ENCODE measurements around the gene GALNT16. TPM values are rescaled to one million over a fixed set of nuclear protein-coding genes. Genes with fewer than 3 reads are reported as not detected.

The GALNT16 gene
- total RNA-seq, 4 donors from 2014 or later, result 2.5 to 11.3 (median 2.8) TPM

DNA sequence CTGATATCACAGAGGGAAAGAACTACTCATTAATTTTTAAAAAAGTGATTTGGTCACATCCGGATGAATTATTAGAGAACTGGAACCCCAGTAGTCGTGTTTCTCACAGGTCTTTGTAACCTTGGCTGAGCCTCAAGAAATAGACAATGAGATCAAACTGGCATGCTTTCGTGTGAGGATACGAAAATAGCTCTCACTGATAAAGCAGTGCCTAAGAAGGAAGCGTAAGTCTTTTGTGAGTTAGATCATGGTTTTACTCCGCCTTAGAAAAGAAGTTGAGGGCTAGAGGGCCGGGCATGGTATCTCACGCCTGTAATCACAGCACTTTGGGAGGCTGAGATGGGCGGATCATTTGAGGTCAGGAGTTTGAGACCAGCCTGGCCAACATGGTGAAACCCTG is 33.8 kb upstream of the GALNT16 start:
- H3K27me3 ChIP-seq, result no peaks in the 10 kb centered on the region
- WGBS, 2 donors (ENCODE audit: low coverage in 1 of 2), result 73 to 80% methylated on average over 9 of the region's 9 CpGs
- intact Hi-C loops (cut with DNase I; ENCODE audit: low total_unique reads) (no loop called here), in situ Hi-C loops (cut with MboI; ENCODE audit: low pct_ligation_motif_present in 1 of 4, low pct_unique_long_range_greater_than_20kb in 1 of 4, low sequenced_read_pairs in 3 of 4) (loop anchor here in 2 of 4 donors (25.0 kb wide), 1 partner anchor 236 kb away; no protein-coding TSS in a partner anchor)
- TF ChIP-seq, protein P1, sequence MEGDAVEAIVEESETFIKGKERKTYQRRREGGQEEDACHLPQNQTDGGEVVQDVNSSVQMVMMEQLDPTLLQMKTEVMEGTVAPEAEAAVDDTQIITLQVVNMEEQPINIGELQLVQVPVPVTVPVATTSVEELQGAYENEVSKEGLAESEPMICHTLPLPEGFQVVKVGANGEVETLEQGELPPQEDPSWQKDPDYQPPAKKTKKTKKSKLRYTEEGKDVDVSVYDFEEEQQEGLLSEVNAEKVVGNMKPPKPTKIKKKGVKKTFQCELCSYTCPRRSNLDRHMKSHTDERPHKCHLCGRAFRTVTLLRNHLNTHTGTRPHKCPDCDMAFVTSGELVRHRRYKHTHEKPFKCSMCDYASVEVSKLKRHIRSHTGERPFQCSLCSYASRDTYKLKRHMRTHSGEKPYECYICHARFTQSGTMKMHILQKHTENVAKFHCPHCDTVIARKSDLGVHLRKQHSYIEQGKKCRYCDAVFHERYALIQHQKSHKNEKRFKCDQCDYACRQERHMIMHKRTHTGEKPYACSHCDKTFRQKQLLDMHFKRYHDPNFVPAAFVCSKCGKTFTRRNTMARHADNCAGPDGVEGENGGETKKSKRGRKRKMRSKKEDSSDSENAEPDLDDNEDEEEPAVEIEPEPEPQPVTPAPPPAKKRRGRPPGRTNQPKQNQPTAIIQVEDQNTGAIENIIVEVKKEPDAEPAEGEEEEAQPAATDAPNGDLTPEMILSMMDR (IDR thresholded peaks at IDR 0.05), result no peak
- TF ChIP-seq POLR2A (IDR thresholded peaks at IDR 0.05) (no peak), EP300 (IDR thresholded peaks at IDR 0.05; ENCODE audit: low read depth) (no peak), POLR2AphosphoS5 (IDR thresholded peaks at IDR 0.05) (no peak)
- no peak for DNase-seq
- H3K36me3 ChIP-seq, result peaks cover 0 to 17% (median 0%) of the 10 kb centered on the region in 4 donors
- H3K4me3 ChIP-seq, result no peak overlapping the region
- no peak overlapping the region for H3K27ac ChIP-seq
- H3K4me1 ChIP-seq, result no peaks in the 10 kb centered on the region
- H3K9me3 ChIP-seq, result no peaks in the 10 kb centered on the region

DNA sequence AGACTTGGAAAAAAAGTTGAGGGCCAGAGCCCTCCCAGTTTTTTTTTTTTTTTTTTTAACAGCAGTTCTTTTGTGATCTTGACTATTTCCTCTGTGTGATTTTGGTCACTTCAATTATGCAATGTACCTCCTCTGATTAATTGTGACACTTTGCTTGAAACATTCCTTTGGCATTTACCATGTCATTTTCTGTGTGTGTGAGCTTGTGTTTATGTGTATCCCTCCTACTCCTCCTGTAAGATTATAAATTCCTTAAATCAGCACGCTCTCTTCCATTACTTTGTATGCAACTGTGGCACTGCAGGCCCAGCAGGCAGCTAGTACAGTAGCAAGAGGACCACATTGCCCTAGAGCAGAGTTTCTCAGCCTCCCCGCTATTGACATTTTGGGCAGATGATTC is 33.2 kb upstream of the GALNT16 start:
- H3K4me3 ChIP-seq, result no peak overlapping the region
- TF ChIP-seq, protein P1 (IDR thresholded peaks at IDR 0.05), result no peak
- TF ChIP-seq POLR2A (IDR thresholded peaks at IDR 0.05), result no peak
- no peak for TF ChIP-seq EP300 (IDR thresholded peaks at IDR 0.05; ENCODE audit: low read depth)
- no peak for TF ChIP-seq POLR2AphosphoS5 (IDR thresholded peaks at IDR 0.05)
- intact Hi-C loops (cut with DNase I; ENCODE audit: low total_unique reads), result no loop called here
- no peak overlapping the region for H3K27ac ChIP-seq
- H3K4me1 ChIP-seq, result no peaks in the 10 kb centered on the region
- in situ Hi-C loops (cut with MboI; ENCODE audit: low pct_ligation_motif_present in 1 of 4, low pct_unique_long_range_greater_than_20kb in 1 of 4, low sequenced_read_pairs in 3 of 4), result loop anchor here in 2 of 4 donors (25.0 kb wide), 1 partner anchor 236 kb away; no protein-coding TSS in a partner anchor
- no peak for DNase-seq
- 97% methylated on average over 2 of the region's 2 CpGs; no CpG with 5 or more reads in 1 of the 2 donors for WGBS, 2 donors (ENCODE audit: low coverage in 1 of 2)
- H3K9me3 ChIP-seq, result no peaks in the 10 kb centered on the region
- H3K36me3 ChIP-seq, result peaks cover 0 to 21% (median 0%) of the 10 kb centered on the region in 4 donors
- no peaks in the 10 kb centered on the region for H3K27me3 ChIP-seq

DNA sequence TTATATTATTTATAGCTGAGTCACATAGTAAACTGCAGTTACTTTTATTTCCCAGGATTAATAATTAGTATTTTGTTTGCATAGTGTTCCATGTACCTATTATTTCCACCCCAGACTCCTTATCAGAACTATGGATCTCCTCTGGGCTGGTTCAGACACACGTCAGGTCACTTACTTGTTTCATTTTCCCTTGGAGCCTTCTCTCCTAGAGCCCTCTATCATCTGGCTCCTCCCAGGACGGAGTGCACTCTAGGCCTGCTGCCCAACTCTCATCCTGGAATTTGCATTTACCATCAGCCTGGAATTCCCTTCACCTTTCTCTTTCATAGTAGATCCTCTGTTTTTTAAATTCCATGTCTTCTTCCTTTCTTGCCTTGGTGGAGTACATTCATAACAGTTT is 28.5 kb upstream of the GALNT16 start:
- Histone ChIP-seq H3K9me3 (no peaks in the 10 kb centered on the region), H3K4me1 (no peaks in the 10 kb centered on the region), H3K27me3 (no peaks in the 10 kb centered on the region), H3K36me3 (peaks cover 0 to 54% (median 8%) of the 10 kb centered on the region in 4 donors), H3K27ac (no peak overlapping the region), H3K4me3 (no peak overlapping the region)
- no peak for DNase-seq
- TF ChIP-seq POLR2A (IDR thresholded peaks at IDR 0.05) (no peak), POLR2AphosphoS5 (IDR thresholded peaks at IDR 0.05) (no peak), EP300 (IDR thresholded peaks at IDR 0.05; ENCODE audit: low read depth) (no peak)
- TF ChIP-seq, protein P1 (IDR thresholded peaks at IDR 0.05), result no peak
- in situ Hi-C loops (cut with MboI; ENCODE audit: low pct_ligation_motif_present in 1 of 4, low pct_unique_long_range_greater_than_20kb in 1 of 4, low sequenced_read_pairs in 3 of 4) (loop anchor here in 3 of 4 donors (10.0 to 25.0 kb wide), 2 partner anchors 223 to 231 kb away; no protein-coding TSS in a partner anchor), intact Hi-C loops (cut with DNase I; ENCODE audit: low total_unique reads) (loop anchor here (5.0 kb wide), 1 partner anchor 126 kb away; no protein-coding TSS in a partner anchor)
- WGBS, 2 donors (ENCODE audit: low coverage in 1 of 2), result 74 to 77% methylated on average over 2 of the region's 2 CpGs

DNA sequence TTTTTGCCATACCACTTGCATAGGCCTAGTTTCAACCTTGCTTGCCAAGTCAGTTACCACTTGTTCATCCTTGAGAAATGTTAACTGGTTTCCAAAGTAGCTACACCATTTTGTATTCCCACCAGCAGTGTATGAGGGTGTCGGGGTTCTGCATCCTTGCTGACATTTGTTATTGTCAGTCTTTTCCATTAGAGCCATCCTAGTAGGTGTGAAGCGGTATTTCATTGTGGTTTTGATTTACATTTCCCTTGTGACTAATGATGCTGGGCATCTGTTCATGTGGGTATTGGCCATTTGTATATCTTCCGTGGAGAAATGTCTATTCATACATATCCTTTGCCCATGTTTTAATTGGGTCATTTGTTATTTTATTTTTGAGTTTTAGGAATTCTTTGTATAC is 27.6 kb upstream of the GALNT16 start:
- intact Hi-C loops (cut with DNase I; ENCODE audit: low total_unique reads), result loop anchor here (5.0 kb wide), 1 partner anchor 125 kb away; no protein-coding TSS in a partner anchor
- WGBS, 2 donors (ENCODE audit: low coverage in 1 of 2), result 82 to 94% methylated on average over 3 of the region's 3 CpGs
- Histone ChIP-seq H3K27ac (no peak overlapping the region), H3K4me3 (no peak overlapping the region), H3K27me3 (no peaks in the 10 kb centered on the region), H3K9me3 (no peaks in the 10 kb centered on the region), H3K36me3 (peaks cover 0 to 62% (median 13%) of the 10 kb centered on the region in 4 donors), H3K4me1 (no peaks in the 10 kb centered on the region)
- TF ChIP-seq, protein P1 (IDR thresholded peaks at IDR 0.05), result no peak
- TF ChIP-seq POLR2A (IDR thresholded peaks at IDR 0.05) (no peak), POLR2AphosphoS5 (IDR thresholded peaks at IDR 0.05) (no peak), EP300 (IDR thresholded peaks at IDR 0.05; ENCODE audit: low read depth) (no peak)
- in situ Hi-C loops (cut with MboI; ENCODE audit: low pct_ligation_motif_present in 1 of 4, low pct_unique_long_range_greater_than_20kb in 1 of 4, low sequenced_read_pairs in 3 of 4), result loop anchor here in 3 of 4 donors (10.0 to 25.0 kb wide), 2 partner anchors 222 to 230 kb away; no protein-coding TSS in a partner anchor
- DNase-seq, result no peak

All from transverse colon (tissue), 4 donors.